H1 (cell line): ENCODE results near the gene PFKM. TPM values are rescaled to one million over a fixed set of nuclear protein-coding genes. Genes with fewer than 3 reads are reported as not detected.

Experiments used
- FOSL1 ChIP-seq: IDR thresholded peaks from 2 replicates; pipeline ENCODE4 v1.6.1; 2011; ENCODE audit warnings: mild to moderate bottlenecking, low read depth, low read length, moderate library complexity; ENCODE audit not compliant: insufficient read depth
- KDM4A ChIP-seq: IDR thresholded peaks from one replicate; pipeline ENCODE4 v1.7.1; 2012; ENCODE audit warnings: low read depth, mild to moderate bottlenecking, moderate library complexity, low read length, inconsistent platforms; ENCODE audit not compliant: severe bottlenecking
- KDM5A ChIP-seq: fragments of 200-600 bp; IDR thresholded peaks from 2 replicates; pipeline ENCODE4 v1.7.1; 2012; ENCODE audit warnings: mild to moderate bottlenecking, low read length, inconsistent platforms, mixed read lengths
- YY1 ChIP-seq: IDR thresholded peaks from 2 replicates; pipeline ENCODE4 v1.6.1; 2011; ENCODE audit warnings: low read depth, mild to moderate bottlenecking, low read length
- ZNF274 ChIP-seq: IDR thresholded peaks from 2 replicates; pipeline ENCODE4 v1.7.0; 2012; ENCODE audit warnings: low read length, borderline replicate concordance; ENCODE audit errors: extremely low read depth
- polyA plus RNA-seq, 7 experiments: library from polyadenylated mRNA; depleted of rRNA in 3 of 7; stranded (reverse) in 5 of 7; unstranded in 2 of 7; fragments of >200 nt in 5 of 7; fragments of 200-250 nt in 2 of 7; gene quantifications; 1 replicate in 5 of 7; 2 replicates in 1 of 7; 4 replicates in 1 of 7; pipeline versions ENCODE4 v1.2.1 to v1.2.3, GENCODE V29; 2011 to 2013; ENCODE audit warnings: missing spikeins in 2 of 7, mixed read lengths in 2 of 7
- total RNA-seq: library from RNA; stranded (reverse); fragmentation: NEBNext Ultra II Directional; extraction: Animal tissue kit (Norgen Biotek cat#: 25700); gene quantifications from 2 replicates; pipeline ENCODE4 v1.2.1, GENCODE V29; 2021
- TF ChIP-seq, protein P1 (sequence below): fragments of 300-600 bp; sonication (generic); IDR thresholded peaks from 2 replicates; pipeline ENCODE4 v1.7.1; 2012; ENCODE audit warnings: low read length, moderate library complexity, mild to moderate bottlenecking, inconsistent platforms; ENCODE audit not compliant: insufficient replicate concordance
- TF ChIP-seq, protein P2 (sequence below): IDR thresholded peaks from 2 replicates; pipeline ENCODE4 v1.6.1; 2012; ENCODE audit warnings: inconsistent platforms

The PFKM gene
- total and polyA plus RNA-seq, 2 of the 8 experiments (the other 6 are each of a cell fraction or from before 2014, with no cell fraction given): 62.6 to 106 TPM

DNA sequence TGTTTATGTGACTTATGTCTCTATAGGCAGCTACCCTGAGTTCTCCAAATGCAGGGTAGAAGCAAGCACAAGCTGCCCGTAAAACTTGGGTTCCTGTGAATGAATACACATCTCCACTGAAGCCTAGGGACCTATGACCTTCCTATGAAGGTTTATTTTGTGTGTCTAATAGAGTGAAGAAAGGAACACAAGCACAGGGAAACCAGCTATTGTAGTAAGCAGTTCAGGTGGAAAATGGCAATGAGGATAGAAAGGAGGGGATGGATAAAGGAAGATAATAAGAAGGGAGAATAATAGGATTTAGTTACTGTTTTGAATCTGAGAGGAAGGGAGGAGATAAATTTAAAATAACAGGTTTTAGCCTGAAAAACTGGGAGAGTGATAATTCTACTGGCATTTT lies 2.4 kb downstream of the PFKM start (continued):
- TF ChIP-seq, protein P1, sequence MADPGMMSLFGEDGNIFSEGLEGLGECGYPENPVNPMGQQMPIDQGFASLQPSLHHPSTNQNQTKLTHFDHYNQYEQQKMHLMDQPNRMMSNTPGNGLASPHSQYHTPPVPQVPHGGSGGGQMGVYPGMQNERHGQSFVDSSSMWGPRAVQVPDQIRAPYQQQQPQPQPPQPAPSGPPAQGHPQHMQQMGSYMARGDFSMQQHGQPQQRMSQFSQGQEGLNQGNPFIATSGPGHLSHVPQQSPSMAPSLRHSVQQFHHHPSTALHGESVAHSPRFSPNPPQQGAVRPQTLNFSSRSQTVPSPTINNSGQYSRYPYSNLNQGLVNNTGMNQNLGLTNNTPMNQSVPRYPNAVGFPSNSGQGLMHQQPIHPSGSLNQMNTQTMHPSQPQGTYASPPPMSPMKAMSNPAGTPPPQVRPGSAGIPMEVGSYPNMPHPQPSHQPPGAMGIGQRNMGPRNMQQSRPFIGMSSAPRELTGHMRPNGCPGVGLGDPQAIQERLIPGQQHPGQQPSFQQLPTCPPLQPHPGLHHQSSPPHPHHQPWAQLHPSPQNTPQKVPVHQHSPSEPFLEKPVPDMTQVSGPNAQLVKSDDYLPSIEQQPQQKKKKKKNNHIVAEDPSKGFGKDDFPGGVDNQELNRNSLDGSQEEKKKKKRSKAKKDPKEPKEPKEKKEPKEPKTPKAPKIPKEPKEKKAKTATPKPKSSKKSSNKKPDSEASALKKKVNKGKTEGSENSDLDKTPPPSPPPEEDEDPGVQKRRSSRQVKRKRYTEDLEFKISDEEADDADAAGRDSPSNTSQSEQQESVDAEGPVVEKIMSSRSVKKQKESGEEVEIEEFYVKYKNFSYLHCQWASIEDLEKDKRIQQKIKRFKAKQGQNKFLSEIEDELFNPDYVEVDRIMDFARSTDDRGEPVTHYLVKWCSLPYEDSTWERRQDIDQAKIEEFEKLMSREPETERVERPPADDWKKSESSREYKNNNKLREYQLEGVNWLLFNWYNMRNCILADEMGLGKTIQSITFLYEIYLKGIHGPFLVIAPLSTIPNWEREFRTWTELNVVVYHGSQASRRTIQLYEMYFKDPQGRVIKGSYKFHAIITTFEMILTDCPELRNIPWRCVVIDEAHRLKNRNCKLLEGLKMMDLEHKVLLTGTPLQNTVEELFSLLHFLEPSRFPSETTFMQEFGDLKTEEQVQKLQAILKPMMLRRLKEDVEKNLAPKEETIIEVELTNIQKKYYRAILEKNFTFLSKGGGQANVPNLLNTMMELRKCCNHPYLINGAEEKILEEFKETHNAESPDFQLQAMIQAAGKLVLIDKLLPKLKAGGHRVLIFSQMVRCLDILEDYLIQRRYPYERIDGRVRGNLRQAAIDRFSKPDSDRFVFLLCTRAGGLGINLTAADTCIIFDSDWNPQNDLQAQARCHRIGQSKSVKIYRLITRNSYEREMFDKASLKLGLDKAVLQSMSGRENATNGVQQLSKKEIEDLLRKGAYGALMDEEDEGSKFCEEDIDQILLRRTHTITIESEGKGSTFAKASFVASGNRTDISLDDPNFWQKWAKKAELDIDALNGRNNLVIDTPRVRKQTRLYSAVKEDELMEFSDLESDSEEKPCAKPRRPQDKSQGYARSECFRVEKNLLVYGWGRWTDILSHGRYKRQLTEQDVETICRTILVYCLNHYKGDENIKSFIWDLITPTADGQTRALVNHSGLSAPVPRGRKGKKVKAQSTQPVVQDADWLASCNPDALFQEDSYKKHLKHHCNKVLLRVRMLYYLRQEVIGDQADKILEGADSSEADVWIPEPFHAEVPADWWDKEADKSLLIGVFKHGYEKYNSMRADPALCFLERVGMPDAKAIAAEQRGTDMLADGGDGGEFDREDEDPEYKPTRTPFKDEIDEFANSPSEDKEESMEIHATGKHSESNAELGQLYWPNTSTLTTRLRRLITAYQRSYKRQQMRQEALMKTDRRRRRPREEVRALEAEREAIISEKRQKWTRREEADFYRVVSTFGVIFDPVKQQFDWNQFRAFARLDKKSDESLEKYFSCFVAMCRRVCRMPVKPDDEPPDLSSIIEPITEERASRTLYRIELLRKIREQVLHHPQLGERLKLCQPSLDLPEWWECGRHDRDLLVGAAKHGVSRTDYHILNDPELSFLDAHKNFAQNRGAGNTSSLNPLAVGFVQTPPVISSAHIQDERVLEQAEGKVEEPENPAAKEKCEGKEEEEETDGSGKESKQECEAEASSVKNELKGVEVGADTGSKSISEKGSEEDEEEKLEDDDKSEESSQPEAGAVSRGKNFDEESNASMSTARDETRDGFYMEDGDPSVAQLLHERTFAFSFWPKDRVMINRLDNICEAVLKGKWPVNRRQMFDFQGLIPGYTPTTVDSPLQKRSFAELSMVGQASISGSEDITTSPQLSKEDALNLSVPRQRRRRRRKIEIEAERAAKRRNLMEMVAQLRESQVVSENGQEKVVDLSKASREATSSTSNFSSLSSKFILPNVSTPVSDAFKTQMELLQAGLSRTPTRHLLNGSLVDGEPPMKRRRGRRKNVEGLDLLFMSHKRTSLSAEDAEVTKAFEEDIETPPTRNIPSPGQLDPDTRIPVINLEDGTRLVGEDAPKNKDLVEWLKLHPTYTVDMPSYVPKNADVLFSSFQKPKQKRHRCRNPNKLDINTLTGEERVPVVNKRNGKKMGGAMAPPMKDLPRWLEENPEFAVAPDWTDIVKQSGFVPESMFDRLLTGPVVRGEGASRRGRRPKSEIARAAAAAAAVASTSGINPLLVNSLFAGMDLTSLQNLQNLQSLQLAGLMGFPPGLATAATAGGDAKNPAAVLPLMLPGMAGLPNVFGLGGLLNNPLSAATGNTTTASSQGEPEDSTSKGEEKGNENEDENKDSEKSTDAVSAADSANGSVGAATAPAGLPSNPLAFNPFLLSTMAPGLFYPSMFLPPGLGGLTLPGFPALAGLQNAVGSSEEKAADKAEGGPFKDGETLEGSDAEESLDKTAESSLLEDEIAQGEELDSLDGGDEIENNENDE: no peak
- TF ChIP-seq KDM4A: no peak
- TF ChIP-seq KDM5A: no peak
- TF ChIP-seq, protein P2, sequence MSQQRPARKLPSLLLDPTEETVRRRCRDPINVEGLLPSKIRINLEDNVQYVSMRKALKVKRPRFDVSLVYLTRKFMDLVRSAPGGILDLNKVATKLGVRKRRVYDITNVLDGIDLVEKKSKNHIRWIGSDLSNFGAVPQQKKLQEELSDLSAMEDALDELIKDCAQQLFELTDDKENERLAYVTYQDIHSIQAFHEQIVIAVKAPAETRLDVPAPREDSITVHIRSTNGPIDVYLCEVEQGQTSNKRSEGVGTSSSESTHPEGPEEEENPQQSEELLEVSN: no peak
- no peak for TF ChIP-seq YY1
- TF ChIP-seq FOSL1: no peak
- no peak for TF ChIP-seq ZNF274
